GM21367 (cell line): Measurements from ENCODE around the gene RAB3IL1.

Experiments
- ATAC-seq: cut with Tn5 transposase; IDR thresholded peaks from one replicate; pipeline ENCODE4 v1.9.1; 2021; ENCODE audit not compliant: unreplicated experiment

RAB3IL1 gene

DNA sequence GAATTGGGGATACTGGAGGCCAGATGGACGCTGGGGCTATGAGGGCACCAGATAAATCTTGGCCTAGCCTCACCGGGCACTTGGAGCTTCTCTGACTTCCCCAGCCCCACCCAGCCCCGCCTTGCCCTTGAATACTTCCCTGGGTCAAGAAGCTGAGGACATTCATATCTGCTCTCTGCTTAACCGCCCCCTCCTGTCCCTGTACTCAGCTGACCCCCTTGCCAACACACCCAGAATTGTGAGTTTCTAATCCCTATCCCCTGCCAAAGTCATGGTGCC lies 48.0 kb downstream of the RAB3IL1 start:
- no peak for ATAC-seq

DNA sequence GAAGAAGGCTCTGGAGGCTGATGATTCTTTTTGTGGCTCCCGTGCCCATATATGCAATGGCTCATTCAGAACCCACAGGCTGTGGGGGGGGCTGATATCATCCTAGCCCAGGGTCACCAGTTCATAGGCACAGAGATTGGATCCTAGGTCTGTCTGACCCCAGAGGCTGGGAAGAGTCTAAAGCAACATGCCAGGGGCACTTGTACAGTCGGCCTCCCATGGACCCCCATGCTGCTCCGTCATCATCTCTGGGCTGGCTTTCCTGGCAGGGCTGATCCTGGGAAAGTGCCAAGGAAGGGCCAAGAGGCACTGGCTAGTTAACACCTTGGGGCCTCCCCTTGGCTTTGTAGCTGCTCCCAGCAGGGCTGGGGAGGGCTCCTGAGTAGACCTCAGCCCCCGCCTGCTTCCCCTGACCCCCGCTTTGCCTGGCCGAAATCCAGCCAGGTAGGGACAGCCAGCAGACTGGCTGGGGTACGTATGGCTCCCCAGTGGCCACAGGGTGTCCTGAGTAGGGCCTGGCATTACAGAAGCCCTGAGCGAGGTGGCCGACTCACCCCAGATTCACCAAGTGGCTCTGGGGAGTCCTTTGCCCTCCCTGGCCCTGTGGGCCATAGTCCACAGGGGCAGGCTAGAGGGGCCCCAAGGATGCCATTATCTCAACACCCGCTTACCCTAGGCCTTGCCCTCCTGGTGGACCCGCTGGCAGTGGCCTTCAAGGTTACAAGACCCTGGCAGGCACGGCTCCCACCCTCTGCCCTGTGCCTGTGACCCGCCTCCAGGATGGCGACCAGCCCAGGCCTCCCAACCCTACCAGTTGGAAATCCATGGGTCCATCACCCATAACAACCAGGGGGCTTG lies 48.6 kb downstream of the RAB3IL1 start:
- ATAC-seq = no peak

GRCh38 chr11:61866958-61867343 lies 50.4 kb downstream of the RAB3IL1 start:
- ATAC-seq = no peak

- ATAC-seq = no peak
Observed at GRCh38 chr11:61866231-61866957, 51.0 kb downstream of the RAB3IL1 start.

DNA sequence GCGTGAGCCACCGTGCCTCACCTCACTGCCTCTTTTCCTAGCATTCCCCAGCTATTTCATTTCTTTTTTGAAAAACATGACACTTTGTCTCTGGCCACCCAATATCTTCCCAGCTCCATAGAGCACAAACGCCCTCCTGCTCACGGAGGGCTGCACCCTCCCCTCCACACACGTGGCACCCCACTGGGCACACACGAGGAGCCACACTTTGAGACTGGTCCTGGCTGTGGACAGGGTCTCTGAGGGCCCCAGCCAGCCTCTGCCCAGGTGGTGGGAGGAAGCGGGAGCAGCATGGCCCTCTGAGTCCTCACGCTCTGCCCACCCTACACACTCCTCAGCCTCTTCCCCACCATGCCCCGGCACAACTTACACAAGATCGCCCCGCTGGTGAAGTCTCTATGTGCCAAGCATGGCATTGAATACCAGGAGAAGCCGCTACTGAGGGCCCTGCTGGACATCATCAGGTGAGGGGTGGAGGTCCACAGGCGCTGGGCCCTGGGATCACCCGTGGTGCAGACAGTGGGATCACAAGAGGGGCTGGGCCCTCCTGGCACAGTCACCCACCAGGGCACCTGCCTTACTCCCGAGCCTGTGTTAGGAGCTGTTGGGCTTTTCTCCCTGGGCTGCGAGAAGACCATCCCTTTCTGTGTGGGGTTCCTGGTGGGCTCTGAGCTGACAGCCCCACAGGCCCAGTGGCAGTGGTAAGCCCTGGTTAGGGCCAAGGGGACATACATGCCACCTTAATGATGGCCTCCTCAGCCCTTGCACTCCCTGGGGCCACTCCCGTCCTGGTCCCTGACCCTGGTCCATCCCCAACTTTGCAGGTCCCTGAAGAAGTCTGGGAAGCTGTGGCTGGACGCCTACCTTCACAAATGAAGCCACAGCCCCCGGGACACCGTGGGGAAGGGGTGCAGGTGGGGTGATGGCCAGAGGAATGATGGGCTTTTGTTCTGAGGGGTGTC lies 52.3 kb downstream of the RAB3IL1 start:
- ATAC-seq = no peak

- no peak for ATAC-seq
Observed at GRCh38 chr11:61863548-61864081, 53.8 kb downstream of the RAB3IL1 start.

DNA sequence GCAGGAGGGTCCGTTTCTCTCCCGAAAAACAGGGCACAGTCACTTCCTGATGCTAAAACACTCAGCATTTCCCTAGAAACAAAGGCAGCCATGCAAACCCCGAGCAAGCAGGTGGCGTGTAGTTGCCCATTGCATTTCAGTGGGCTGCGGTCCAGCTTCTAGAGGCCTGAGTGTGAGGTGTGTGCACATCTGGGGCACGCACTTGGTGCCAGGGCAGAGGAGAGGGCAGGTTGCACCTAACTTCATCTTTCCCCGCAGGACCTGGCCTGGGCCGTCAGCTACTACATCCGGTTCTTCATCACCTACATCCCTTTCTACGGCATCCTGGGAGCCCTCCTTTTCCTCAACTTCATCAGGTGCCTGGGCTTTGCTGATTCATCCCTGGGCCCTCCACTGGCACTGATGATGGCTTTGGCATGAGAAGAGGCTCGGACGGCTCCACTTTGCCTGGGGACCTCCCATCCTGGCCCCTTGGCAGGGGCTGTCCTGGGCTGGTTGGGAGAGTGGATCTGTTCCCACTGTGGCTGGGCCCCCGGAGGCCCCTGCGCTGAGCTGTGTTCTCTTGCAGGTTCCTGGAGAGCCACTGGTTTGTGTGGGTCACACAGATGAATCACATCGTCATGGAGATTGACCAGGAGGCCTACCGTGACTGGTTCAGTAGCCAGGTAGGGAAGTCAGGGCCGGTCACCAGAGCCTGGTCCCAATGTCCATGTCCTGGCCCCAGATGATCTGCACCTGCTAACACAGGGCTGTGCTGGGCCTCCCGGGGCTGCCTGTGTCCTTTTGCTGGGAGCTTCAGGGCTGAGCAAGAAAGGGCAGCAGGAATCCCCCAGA lies 54.4 kb downstream of the RAB3IL1 start:
- no peak for ATAC-seq

DNA sequence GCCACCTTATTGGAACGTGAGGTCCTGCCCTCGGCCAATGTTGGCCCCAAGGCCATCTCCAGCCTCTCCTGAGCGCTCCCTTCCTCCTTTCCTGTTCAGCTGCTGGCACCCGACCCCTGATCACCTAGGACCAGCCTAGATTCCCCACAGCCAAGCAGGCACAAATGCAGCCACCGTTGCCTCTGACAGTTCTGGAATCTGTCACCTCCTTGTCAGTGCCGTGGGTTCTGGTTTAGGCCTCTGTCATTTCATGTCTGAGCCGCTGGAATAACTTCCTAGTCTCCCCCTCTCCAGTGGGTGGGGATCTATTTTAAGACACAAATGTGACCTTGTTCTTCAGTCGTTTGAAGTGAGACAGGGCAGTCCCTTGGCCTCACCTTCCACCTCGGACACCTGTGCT lies 55.7 kb downstream of the RAB3IL1 start:
- ATAC-seq = no peak

- ATAC-seq = no peak
Observed at GRCh38 chr11:61860054-61860903, 57.1 kb downstream of the RAB3IL1 start.

- ATAC-seq = no peak
Observed at GRCh38 chr11:61855939-61856680, 61.3 kb downstream of the RAB3IL1 start.

DNA sequence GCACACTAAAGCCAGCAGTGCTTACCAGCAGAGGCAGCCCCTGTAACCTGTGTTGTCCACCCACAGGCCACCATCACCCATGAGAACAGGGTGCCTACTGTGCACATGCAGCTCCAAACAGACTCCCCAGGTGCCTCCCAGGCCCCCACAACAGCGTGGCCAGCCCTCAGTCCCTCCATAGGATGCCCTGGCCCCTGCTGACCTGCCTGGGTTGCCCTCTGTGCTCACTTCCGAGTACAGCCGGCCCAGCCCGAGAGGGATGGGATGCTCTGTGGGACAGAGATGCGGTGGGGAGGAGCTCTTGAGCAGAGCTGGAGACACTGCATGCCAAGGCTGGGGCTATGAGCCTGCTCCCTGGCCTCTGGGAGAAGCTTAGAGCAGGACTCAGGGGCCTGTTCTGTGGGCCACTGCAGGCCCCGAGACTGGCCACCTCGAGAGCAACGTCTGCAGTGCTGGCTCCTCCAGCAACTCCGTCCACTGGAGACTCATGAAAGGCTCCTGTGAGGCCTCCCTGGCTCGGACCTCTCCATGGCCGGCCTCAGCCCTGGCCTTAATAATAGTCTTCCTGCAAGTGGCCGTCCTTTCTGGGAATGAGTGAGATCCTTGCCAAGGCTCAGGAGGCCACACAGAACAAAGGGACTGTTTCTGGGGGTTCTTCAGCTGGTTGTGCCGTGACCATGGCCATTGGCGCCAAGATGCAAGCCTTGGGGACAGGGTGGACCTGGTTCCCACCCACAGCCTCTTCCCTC lies 62.2 kb downstream of the RAB3IL1 start:
- no peak for ATAC-seq

DNA sequence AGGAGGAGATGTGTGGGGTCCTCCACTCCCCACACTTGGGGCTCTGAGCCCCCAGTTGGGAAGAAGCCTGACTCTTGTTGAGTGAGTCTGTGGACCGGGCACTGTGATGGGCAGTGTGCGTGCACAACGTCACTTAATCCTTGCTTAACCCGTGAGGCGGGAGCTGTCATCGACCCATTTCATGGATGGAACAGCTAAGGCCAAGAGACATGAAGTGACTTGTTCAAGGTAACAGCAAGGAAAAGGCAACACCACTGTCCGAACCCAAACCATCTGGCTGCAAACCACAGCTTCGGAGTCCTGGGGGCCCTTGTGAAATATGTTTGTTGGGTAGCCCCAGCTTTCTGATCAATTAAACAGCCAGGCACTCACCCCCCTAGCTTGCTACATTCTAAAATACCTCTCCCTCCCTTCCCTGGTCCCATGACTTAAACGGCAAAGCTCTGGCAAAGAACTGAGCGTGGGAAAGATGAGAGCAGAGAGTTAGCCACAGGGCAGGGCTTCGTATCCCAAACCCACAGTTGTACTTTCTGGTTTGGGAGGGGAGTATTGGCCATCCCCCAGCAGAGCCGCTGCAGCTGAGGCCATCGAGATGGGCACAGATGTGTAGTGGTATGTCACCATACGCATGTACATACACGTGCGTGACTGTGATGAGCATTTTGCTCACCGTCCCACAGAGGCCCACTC lies 63.0 kb downstream of the RAB3IL1 start:
- no peak for ATAC-seq

- no peak for ATAC-seq
Observed at GRCh38 chr11:61853698-61854169, 63.6 kb downstream of the RAB3IL1 start.

- no peak for ATAC-seq
Observed at GRCh38 chr11:61851900-61852295, 65.5 kb downstream of the RAB3IL1 start.

GRCh38 chr11:61851113-61851899 lies 66.1 kb downstream of the RAB3IL1 start:
- no peak for ATAC-seq

DNA sequence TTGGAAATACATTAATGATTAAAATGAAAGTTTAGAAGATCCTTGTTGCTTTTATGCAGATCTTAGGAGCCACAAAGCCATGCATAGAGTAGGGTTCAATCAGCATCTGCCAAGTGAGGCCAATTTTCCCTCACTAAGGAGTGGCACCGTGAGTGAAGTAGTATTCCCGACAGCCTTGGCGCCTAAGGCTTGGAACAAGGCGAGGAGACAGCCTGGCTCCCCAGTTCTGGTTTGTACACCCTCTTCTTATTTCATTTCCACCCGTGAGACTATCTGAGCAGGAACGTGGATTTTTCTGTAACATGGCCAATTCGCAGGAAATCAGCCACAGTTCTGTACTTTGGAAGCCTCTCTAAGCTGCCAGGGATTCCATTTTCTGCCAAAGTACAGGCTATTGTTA lies 66.7 kb downstream of the RAB3IL1 start:
- no peak for ATAC-seq

DNA sequence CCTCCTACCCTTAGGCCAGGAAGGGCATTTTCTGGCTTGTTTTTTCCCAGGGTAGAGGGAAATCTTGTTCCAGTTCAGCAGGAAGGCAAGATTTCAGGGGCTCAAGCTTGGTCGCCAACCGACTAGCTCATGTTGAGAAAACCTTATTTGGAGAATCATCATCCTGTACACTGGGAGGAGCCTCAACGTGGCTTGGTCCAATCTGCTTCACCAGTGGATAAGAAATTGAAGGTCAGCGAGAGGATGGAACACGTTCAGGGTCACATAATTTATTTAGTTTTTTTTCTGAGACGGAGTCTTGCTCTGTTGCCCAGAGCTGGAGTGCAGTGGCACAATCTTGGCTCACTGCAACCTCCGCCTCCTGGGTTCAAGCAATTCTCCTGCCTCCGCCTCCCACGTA lies 68.7 kb downstream of the RAB3IL1 start:
- no peak for ATAC-seq
